ENCODE data around the gene MUC3A.

GRCh38 chr7:100965045-100965722, 15.8 kb downstream of the MUC3A start:
- TF ChIP-seq POLR2A (IDR thresholded peaks at IDR 0.05) (no peak), CTCF (IDR thresholded peaks at IDR 0.05 in 4 of 5, conservative IDR thresholded peaks at IDR 0.05 in 1 of 5) (no peak)
